Body of pancreas (tissue), 4 donors: ENCODE data around the gene COPB2.

Experiments
- POLR2A ChIP-seq, 3 donors: fragments of 450-650 bp; IDR thresholded peaks; one replicate each; pipeline ENCODE4 v1.6.1; 2016; ENCODE audit warnings: antibody characterized with exemption in 3 of 3, mild to moderate bottlenecking in 2 of 3
- TF ChIP-seq, protein P1 (sequence below), 7 experiments: fragments of 450-650 bp in 4 of 7; fragments of 200-600 bp in 3 of 7; sonication (generic) in 3 of 7; IDR thresholded peaks; one replicate each; pipeline ENCODE4 v1.5.1; 2016 to 2019; ENCODE audit warnings: antibody characterized with exemption in 7 of 7

DNA sequence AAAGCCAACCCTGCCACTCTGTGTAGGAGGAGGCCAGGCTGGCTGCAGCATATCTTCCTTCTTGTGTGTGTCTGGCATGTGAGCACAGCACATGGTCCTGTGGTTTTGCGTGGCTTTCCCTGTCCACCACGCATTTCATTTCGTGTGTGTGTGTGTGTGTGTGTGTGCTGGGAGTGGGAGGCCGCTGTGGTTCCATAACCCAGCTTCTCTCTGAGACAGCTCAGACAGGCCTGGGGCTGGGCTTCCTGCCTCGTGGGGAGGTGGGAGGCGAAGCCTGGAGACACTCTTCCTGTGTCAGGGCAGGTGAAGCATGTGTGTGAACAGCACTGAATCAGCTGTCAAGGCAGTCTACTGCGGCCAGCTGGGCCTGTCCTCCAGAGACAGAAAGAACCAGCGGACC is 61.6 kb downstream of the COPB2 start:
- TF ChIP-seq POLR2A (IDR thresholded peaks at IDR 0.05), result no peak
- TF ChIP-seq, protein P1, sequence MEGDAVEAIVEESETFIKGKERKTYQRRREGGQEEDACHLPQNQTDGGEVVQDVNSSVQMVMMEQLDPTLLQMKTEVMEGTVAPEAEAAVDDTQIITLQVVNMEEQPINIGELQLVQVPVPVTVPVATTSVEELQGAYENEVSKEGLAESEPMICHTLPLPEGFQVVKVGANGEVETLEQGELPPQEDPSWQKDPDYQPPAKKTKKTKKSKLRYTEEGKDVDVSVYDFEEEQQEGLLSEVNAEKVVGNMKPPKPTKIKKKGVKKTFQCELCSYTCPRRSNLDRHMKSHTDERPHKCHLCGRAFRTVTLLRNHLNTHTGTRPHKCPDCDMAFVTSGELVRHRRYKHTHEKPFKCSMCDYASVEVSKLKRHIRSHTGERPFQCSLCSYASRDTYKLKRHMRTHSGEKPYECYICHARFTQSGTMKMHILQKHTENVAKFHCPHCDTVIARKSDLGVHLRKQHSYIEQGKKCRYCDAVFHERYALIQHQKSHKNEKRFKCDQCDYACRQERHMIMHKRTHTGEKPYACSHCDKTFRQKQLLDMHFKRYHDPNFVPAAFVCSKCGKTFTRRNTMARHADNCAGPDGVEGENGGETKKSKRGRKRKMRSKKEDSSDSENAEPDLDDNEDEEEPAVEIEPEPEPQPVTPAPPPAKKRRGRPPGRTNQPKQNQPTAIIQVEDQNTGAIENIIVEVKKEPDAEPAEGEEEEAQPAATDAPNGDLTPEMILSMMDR (IDR thresholded peaks at IDR 0.05), result no peak
